Measurements from ENCODE around the gene CHRNG.

- TF ChIP-seq CTCF (IDR thresholded peaks at IDR 0.05; ENCODE audit: low read depth, low read length), result no peak
- no peak for TF ChIP-seq EZH2phosphoT487 (IDR thresholded peaks at IDR 0.05; ENCODE audit: low read depth)
These were observed 26.1 kb upstream of the CHRNG start for GRCh38 chr2:232513353-232513752.

Measured in OCI-LY3 (cell line).